NOMO-1 treated with dmso at 0.1 percent for 144 hours (cell line): Measurements from ENCODE around the gene DCLK3.

Experiments used
- DNase-seq: peaks from one replicate; lab custom pipeline; 2025; ENCODE audit not compliant: unreplicated experiment; lab: John Stamatoyannopoulos, UW

Gene DCLK3

DNA sequence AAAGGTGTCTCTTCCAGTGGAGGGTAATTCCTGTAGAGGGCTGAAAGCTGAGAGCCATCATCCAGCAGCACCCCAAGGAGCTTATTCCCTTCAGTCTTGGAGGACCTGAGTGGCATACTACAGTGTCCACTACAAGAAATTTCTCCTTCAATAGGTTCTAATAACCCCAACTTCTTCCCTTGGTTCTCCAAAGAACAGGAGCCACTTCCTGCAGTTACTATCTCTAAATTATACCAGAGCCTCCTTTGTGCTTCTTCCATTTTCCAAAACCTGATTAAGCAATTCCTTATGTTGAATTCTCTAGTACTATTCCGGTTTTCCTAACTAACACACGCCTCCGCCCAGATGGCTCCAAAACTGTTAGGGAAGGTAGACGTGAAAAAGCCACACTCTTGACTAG lies 50.4 kb downstream of the DCLK3 start:
- DNase-seq: no peak

- no peak for DNase-seq
Observed at GRCh38 chr3:36710606-36711005, 53.7 kb downstream of the DCLK3 start.

GRCh38 chr3:36709826-36710365 lies 54.5 kb downstream of the DCLK3 start:
- no peak for DNase-seq

- no peak for DNase-seq
Observed at GRCh38 chr3:36709281-36709680, 55.1 kb downstream of the DCLK3 start.

GRCh38 chr3:36707623-36708409 lies 56.5 kb downstream of the DCLK3 start:
- no peak for DNase-seq

- DNase-seq: no peak
Observed at GRCh38 chr3:36705015-36705414, 59.3 kb downstream of the DCLK3 start.

GRCh38 chr3:36704280-36704679 lies 60.1 kb downstream of the DCLK3 start:
- DNase-seq: no peak

DNA sequence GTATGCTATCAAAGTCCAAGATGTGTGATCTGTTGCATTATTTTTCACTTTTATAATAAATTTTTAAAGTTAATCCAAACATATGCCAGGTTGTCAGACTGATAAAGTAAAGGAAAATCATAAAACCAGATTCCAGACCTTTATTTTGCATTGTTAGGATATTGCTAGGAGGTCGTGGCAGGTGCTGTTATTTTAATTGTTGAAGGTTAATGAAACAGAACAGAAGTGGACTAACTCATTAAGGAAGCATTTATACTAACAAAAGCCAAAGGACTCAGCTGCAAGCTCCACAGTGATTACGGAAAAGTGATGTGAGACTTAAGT lies 63.1 kb downstream of the DCLK3 start:
- DNase-seq: no peak

DNA sequence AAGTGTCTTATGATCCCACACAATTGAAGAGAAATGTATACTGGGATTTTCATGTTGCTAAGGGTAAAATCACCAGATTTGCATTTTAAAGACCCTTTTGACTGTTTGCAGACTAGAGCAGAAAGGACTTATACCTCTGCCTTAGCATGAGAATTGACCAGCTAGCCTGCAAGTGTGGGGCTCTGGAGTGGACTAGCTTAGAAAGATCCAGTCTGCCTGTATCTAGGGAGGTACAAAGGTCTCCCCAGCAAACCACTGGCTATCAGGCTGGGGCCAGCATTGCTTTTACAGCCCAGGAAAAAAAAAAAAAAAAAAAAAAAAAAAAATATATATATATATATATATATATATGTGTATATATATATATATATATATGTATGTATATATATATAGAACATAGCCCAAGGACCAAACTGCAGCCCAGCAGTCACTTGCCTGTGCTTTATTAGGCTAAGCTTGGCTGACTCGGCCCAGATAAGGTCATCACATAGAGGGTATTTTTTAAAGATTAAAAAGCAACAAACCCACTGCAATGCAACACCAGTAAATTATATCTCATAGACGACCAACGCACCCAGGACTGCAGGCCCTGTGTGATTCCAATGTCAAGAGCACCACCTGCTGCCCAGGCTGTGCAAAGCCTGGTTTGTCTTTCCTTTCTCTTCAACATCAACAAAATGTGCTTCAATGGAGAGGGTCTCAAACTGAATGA lies 63.7 kb downstream of the DCLK3 start:
- peak; percentile 31 for DNase-seq

DNA sequence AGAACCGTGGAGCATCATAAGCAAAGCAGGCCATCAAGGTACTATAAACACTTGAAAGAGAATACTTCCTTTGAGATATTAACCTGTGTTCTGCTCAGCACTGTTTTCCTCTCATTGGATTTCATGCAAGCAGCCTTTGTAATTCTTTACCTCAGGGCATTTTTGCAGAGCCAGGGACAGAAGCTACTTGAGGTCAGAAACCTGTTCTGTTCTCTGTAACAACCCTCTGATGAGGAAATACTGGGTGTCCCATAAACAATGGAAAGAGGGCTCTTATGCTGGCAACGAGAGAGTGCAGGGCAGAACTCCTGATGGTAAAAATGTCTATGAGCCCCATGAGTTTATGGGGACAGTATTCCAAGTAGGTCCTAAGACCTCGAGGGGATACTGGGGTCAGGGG lies 66.0 kb downstream of the DCLK3 start:
- DNase-seq: no peak

- no peak for DNase-seq
Observed at GRCh38 chr3:36697229-36698001, 66.9 kb downstream of the DCLK3 start.

GRCh38 chr3:36696799-36697198 lies 67.6 kb downstream of the DCLK3 start:
- DNase-seq: no peak

DNA sequence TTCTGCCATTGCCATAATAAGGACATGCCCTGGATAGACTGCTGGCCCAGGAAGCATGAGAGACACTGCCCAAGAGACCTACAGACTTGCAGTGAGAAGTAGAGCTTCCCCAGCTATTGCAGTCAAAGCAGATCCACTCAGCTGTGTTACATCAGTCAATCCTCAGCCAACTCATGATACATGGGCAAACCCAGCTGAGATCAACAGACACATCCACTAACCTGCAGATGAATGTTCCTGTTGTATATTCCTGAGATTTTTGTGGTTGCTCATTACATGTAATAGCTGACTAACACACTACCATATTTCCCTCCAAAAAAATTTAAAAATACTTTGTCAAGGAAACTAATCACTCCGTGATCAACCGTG lies 68.6 kb downstream of the DCLK3 start:
- no peak for DNase-seq

- DNase-seq: no peak
Observed at GRCh38 chr3:36695113-36695768, 69.1 kb downstream of the DCLK3 start.

GRCh38 chr3:36693670-36694069 lies 70.7 kb downstream of the DCLK3 start:
- no peak for DNase-seq

DNA sequence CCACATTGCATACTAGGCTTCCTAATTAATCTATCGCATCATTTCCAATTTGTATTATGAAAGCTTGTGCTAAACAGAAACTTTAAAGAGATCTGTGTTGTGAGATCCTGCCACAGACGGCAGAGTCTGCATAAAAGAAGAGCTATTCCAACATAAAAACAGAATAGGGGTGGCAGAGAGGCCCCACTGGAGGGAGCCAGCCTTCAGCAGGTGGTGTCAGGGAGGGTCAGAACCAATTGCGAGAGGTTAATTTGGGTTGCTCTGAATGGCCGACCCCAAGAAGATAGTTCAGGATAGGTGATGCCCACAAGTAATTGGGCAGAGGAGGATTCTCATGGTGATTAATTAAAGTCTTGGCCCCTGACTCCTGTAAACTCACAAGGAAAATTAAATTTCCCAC lies 74.8 kb downstream of the DCLK3 start:
- DNase-seq: no peak

DNA sequence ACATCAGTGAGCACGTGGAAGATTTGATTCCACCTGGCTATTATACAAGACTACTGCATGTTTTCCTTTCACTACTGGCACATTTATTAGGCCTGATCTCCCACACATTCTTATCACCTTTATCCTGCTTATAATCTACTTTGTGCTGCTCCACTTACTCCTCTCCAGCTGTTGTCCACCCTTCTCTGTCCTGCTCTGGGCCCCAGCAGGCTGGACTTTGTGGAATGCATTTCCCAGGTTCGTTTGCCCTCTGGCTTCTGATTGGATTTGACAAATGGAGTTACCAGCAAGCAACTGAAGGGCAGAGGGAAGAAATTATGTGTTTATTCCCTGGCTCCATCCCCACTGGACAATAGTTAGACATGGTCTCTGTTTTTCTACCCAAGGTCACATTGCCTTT lies 75.5 kb downstream of the DCLK3 start:
- DNase-seq: no peak

- DNase-seq: no peak
Observed at GRCh38 chr3:36686516-36686915, 77.8 kb downstream of the DCLK3 start.

- no peak for DNase-seq
Observed at GRCh38 chr3:36681867-36682266, 82.5 kb downstream of the DCLK3 start.

DNA sequence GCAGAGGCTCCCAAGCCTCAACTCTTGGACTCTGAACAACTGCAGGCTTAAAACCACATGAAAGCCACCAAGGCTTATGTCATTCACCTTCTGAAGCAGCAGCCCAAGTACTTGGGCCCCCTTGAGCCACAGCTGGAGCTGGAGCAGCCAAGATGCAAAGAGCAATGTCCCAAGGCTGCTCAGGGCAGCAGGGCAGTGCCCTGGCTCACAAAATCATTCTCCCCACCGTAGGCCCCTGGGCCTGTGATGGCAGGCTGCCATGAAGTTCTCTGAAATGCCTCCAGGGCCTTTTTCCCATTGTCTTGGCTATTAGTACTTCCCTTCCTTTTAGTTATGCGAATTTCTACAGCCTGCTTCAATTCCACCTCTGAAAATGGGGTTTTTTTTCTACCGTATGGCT lies 83.4 kb downstream of the DCLK3 start:
- no peak for DNase-seq
